COR-L47 (cell line): Measurements from ENCODE around the gene CSNK1D.

Source experiments
- DNase-seq: peaks from one replicate; lab custom pipeline; 2025; lab: John Stamatoyannopoulos, UW

The CSNK1D gene

GRCh38 chr17:82310877-82311276 is 37.4 kb upstream of the CSNK1D start:
- DNase-seq: no peak

GRCh38 chr17:82309656-82310570 is 36.4 kb upstream of the CSNK1D start:
- DNase-seq: no peak

GRCh38 chr17:82305727-82306300 is 32.3 kb upstream of the CSNK1D start:
- DNase-seq: no peak

- no peak for DNase-seq
These were observed 31.6 kb upstream of the CSNK1D start for GRCh38 chr17:82304826-82305726.

- DNase-seq: no peak
These were observed 30.7 kb upstream of the CSNK1D start for GRCh38 chr17:82303944-82304808.

GRCh38 chr17:82302991-82303943 is 29.8 kb upstream of the CSNK1D start:
- DNase-seq: no peak

- DNase-seq: no peak
These were observed 29.1 kb upstream of the CSNK1D start for GRCh38 chr17:82302568-82302963.

GRCh38 chr17:82301916-82302567 is 28.5 kb upstream of the CSNK1D start:
- no peak for DNase-seq

GRCh38 chr17:82301300-82301915 is 27.9 kb upstream of the CSNK1D start:
- DNase-seq: no peak

GRCh38 chr17:82300707-82301270 is 27.3 kb upstream of the CSNK1D start:
- DNase-seq: peak; percentile 37

- no peak for DNase-seq
These were observed 26.7 kb upstream of the CSNK1D start for GRCh38 chr17:82300228-82300627.

- DNase-seq: no peak
These were observed 26.0 kb upstream of the CSNK1D start for GRCh38 chr17:82299452-82299851.

GRCh38 chr17:82298538-82299421 is 25.3 kb upstream of the CSNK1D start:
- DNase-seq: no peak

- peak; percentile 74 for DNase-seq
These were observed 24.4 kb upstream of the CSNK1D start for GRCh38 chr17:82297714-82298537.

- peak; percentile 59 for DNase-seq
These were observed 23.8 kb upstream of the CSNK1D start for GRCh38 chr17:82297280-82297713.

GRCh38 chr17:82296511-82297279 is 23.2 kb upstream of the CSNK1D start:
- no peak for DNase-seq
